ENCODE data around the gene MAPK1. TPM values are rescaled to one million over a fixed set of nuclear protein-coding genes. Genes with fewer than 3 reads are reported as not detected.
"Not testable (repeated sequence)": the region's sequence is repeated elsewhere in the genome, so short reads cannot be mapped to it uniquely, and the experiment has no call there.

MAPK1 gene
- total and polyA plus RNA-seq, 4 donors, result 87.7 to 183 (median 136) TPM

DNA sequence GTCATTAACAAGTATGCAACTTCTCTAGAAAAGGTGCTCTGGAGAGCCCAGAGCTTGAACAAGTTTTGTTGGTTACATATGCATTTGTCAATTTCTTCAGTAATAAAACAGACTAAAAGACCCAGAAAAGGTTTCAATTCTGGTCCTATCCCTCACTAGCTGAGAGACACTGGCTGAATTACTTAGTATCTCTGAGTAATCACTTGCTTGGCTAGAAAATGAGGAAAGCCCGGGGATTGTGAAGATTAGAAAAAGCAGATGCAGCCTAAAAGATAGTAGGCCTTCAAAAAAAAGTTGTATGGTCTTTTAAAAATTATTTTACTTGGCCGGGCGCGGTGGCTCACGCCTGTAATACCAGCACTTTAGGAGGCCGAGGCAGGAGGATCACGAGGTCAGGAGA lies 41.2 kb downstream of the MAPK1 start:
- H3K4me1 ChIP-seq (ENCODE audit: control insufficient read depth, insufficient read depth, low read length), result no peaks in the 10 kb centered on the region
- H3K36me3 ChIP-seq (ENCODE audit: control insufficient read depth, insufficient read depth, low read length), result no peaks in the 10 kb centered on the region
- H3K9me3 ChIP-seq (ENCODE audit: control insufficient read depth, insufficient read depth, low read length), result no peaks in the 10 kb centered on the region
- 100% methylated on average over 1 of the region's 7 CpGs for WGBS (ENCODE audit: insufficient coverage)
- H3K4me3 ChIP-seq (ENCODE audit: low read depth, low read length), result no peak overlapping the region
- DNase-seq (ENCODE audit: low read depth in 4 of 6, low spot score in 6 of 6), result no peak
- no peak overlapping the region for H3K27ac ChIP-seq (ENCODE audit: low read depth, low read length)
- H3K27me3 ChIP-seq (ENCODE audit: control insufficient read depth, insufficient read depth, low read length), result no peaks in the 10 kb centered on the region

DNA sequence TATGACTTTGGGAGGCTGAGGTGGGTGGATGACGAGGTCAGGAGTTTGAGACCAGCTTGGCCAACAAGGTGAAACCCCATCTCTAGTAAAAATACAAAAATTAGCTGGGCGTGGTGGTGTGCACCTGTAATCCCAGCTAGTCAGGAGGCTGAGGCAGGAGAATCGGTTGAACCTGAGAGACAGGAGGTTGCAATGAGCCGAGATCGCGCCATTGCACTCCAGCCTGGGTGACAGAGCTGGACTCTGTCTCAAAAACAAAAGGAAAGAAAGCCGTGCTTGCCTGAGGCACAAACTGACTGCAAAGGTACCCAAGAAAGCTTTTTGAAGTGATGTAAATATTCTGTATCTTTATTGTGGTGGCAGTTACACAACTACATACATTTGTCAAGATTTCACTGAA lies 42.5 kb downstream of the MAPK1 start:
- 100% methylated on average over 1 of the region's 7 CpGs for WGBS (ENCODE audit: insufficient coverage)
- not testable (repeated sequence) for H3K27ac ChIP-seq (ENCODE audit: low read depth, low read length); DNase-seq (ENCODE audit: low read depth in 4 of 6, low spot score in 6 of 6); H3K36me3 ChIP-seq (ENCODE audit: control insufficient read depth, insufficient read depth, low read length); H3K27me3 ChIP-seq (ENCODE audit: control insufficient read depth, insufficient read depth, low read length); H3K4me1 ChIP-seq (ENCODE audit: control insufficient read depth, insufficient read depth, low read length); H3K4me3 ChIP-seq (ENCODE audit: low read depth, low read length); H3K9me3 ChIP-seq (ENCODE audit: control insufficient read depth, insufficient read depth, low read length)

GRCh38 chr22:21824445-21824912 lies 43.0 kb downstream of the MAPK1 start:
- DNase-seq (ENCODE audit: low read depth in 4 of 6, low spot score in 6 of 6), result no peak
- no peak overlapping the region for H3K27ac ChIP-seq (ENCODE audit: low read depth, low read length)
- no peaks in the 10 kb centered on the region for H3K36me3 ChIP-seq (ENCODE audit: control insufficient read depth, insufficient read depth, low read length)
- no peak overlapping the region for H3K4me3 ChIP-seq (ENCODE audit: low read depth, low read length)
- H3K27me3 ChIP-seq (ENCODE audit: control insufficient read depth, insufficient read depth, low read length), result no peaks in the 10 kb centered on the region
- no CpG with 5 or more reads among the region's 1 CpG for WGBS (ENCODE audit: insufficient coverage)
- no peaks in the 10 kb centered on the region for H3K9me3 ChIP-seq (ENCODE audit: control insufficient read depth, insufficient read depth, low read length)
- no peaks in the 10 kb centered on the region for H3K4me1 ChIP-seq (ENCODE audit: control insufficient read depth, insufficient read depth, low read length)

- H3K36me3 ChIP-seq (ENCODE audit: control insufficient read depth, insufficient read depth, low read length), result no peaks in the 10 kb centered on the region
- H3K4me1 ChIP-seq (ENCODE audit: control insufficient read depth, insufficient read depth, low read length), result peaks cover 3% of the 10 kb centered on the region
- no peak overlapping the region for H3K27ac ChIP-seq (ENCODE audit: low read depth, low read length)
- H3K4me3 ChIP-seq (ENCODE audit: low read depth, low read length), result no peak overlapping the region
- 60% methylated on average over 2 of the region's 5 CpGs for whole genome bisulfite sequencing (ENCODE audit: insufficient coverage)
- no peak for DNase-seq (ENCODE audit: low read depth in 4 of 6, low spot score in 6 of 6)
- H3K9me3 ChIP-seq (ENCODE audit: control insufficient read depth, insufficient read depth, low read length), result no peaks in the 10 kb centered on the region
- H3K27me3 ChIP-seq (ENCODE audit: control insufficient read depth, insufficient read depth, low read length), result no peaks in the 10 kb centered on the region
Observed at GRCh38 chr22:21823740-21824444, 43.6 kb downstream of the MAPK1 start.

DNA sequence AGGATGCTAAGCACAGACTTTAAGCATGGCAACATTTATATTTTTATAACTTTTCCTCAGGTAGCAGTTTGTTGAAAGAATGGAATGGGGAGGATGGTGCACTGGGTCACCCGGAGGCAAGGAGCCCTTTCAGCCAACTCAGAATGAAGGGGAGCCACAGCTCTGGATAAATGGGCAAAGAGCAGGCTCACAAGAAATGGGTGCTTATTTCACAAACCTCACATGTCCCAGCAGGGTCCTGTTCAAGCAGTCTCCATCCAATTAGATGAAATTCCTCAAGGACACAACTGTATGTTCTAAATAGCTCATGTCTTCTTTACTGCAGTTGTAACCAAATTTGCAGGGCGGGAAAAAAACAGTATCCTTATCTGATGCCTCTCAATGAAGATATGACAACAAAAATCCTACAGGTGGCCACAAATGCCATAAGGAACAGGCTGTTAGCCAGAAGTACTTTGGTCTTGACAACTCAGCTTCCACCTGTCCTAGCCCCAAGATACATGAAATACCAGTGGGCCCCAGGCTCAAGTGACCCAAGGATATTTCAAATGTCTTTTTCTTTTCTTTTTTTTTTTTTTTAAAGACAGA lies 48.2 kb downstream of the MAPK1 start:
- WGBS (ENCODE audit: insufficient coverage), result 17% methylated on average over 1 of the region's 2 CpGs
- peaks cover 3% of the 10 kb centered on the region for H3K36me3 ChIP-seq (ENCODE audit: control insufficient read depth, insufficient read depth, low read length)
- H3K27ac ChIP-seq (ENCODE audit: low read depth, low read length), result no peak overlapping the region
- DNase-seq (ENCODE audit: low read depth in 4 of 6, low spot score in 6 of 6), result no peak
- H3K4me3 ChIP-seq (ENCODE audit: low read depth, low read length), result no peak overlapping the region
- no peaks in the 10 kb centered on the region for H3K27me3 ChIP-seq (ENCODE audit: control insufficient read depth, insufficient read depth, low read length)
- H3K9me3 ChIP-seq (ENCODE audit: control insufficient read depth, insufficient read depth, low read length), result no peaks in the 10 kb centered on the region
- peaks cover 6% of the 10 kb centered on the region for H3K4me1 ChIP-seq (ENCODE audit: control insufficient read depth, insufficient read depth, low read length)

GRCh38 chr22:21818487-21819182 lies 48.8 kb downstream of the MAPK1 start:
- 62% methylated on average over 7 of the region's 8 CpGs for WGBS (ENCODE audit: insufficient coverage)
- no peak for DNase-seq (ENCODE audit: low read depth in 4 of 6, low spot score in 6 of 6)
- H3K4me3 ChIP-seq (ENCODE audit: low read depth, low read length), result no peak overlapping the region
- H3K4me1 ChIP-seq (ENCODE audit: control insufficient read depth, insufficient read depth, low read length), result peaks cover 6% of the 10 kb centered on the region
- no peak overlapping the region for H3K27ac ChIP-seq (ENCODE audit: low read depth, low read length)
- H3K36me3 ChIP-seq (ENCODE audit: control insufficient read depth, insufficient read depth, low read length), result peaks cover 3% of the 10 kb centered on the region
- H3K27me3 ChIP-seq (ENCODE audit: control insufficient read depth, insufficient read depth, low read length), result no peaks in the 10 kb centered on the region
- no peaks in the 10 kb centered on the region for H3K9me3 ChIP-seq (ENCODE audit: control insufficient read depth, insufficient read depth, low read length)

DNA sequence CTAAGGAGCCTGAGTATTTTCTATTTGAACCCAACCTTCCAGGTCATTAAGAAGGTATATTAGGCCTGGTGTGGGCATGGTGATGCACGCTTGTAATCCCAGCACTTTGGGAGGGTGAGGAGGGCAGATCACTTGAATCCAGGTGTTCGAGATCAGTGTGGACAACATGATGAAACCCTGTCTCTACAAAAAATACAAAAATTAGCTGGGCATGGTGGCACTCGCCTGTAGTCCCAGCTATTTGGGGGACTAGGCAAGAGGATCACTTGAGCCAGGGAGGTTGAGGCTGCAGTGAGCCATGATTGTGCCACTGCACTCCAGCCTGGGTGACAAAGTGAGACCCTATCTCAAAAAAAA lies 50.0 kb downstream of the MAPK1 start:
- not testable (repeated sequence) for DNase-seq (ENCODE audit: low read depth in 4 of 6, low spot score in 6 of 6); H3K27ac ChIP-seq (ENCODE audit: low read depth, low read length); H3K9me3 ChIP-seq (ENCODE audit: control insufficient read depth, insufficient read depth, low read length); H3K27me3 ChIP-seq (ENCODE audit: control insufficient read depth, insufficient read depth, low read length); H3K4me3 ChIP-seq (ENCODE audit: low read depth, low read length); H3K36me3 ChIP-seq (ENCODE audit: control insufficient read depth, insufficient read depth, low read length); H3K4me1 ChIP-seq (ENCODE audit: control insufficient read depth, insufficient read depth, low read length)
- no CpG with 5 or more reads among the region's 3 CpGs for WGBS (ENCODE audit: insufficient coverage)

DNA sequence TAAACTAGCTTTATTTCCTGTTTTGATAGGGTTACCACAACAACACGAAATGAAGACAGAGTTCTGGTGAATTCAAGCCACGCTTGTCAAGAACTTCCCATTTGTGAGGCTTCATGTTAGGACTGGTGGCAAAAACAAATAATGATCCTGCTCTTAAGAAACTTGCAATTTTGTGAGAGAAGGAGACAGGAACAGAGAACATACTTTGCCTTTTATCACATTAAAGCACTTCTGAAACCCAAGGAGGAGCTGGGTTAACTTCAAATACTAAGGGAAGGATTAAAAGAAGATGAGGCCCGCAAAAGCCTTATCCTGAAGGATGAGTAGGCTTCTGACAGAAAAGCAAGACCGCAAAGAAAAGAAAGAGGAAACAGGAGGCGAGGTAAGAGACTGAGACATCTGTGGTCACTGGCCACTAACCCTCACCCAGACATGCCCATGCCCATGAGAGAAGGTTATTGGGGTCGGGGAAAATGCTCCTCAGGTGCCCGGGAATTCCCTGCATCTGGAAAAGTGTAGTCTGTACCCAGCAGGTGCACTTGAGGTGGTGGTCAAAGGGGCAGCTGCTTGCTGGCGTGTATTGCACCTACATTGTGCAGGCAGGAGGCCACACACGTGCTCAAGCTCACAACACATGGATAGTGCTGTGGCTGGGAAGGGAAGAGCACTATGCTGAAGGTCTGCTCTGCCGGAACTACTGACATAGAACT lies 50.5 kb downstream of the MAPK1 start:
- H3K9me3 ChIP-seq (ENCODE audit: control insufficient read depth, insufficient read depth, low read length), result no peaks in the 10 kb centered on the region
- peak in 2 of 6 donors; percentile 43 to 67 for DNase-seq (ENCODE audit: low read depth in 4 of 6, low spot score in 6 of 6)
- H3K27ac ChIP-seq (ENCODE audit: low read depth, low read length), result no peak overlapping the region
- peaks cover 6% of the 10 kb centered on the region for H3K4me1 ChIP-seq (ENCODE audit: control insufficient read depth, insufficient read depth, low read length)
- no peak overlapping the region for H3K4me3 ChIP-seq (ENCODE audit: low read depth, low read length)
- H3K27me3 ChIP-seq (ENCODE audit: control insufficient read depth, insufficient read depth, low read length), result no peaks in the 10 kb centered on the region
- H3K36me3 ChIP-seq (ENCODE audit: control insufficient read depth, insufficient read depth, low read length), result peaks cover 3% of the 10 kb centered on the region
- 47% methylated on average over 4 of the region's 10 CpGs for WGBS (ENCODE audit: insufficient coverage)

DNA sequence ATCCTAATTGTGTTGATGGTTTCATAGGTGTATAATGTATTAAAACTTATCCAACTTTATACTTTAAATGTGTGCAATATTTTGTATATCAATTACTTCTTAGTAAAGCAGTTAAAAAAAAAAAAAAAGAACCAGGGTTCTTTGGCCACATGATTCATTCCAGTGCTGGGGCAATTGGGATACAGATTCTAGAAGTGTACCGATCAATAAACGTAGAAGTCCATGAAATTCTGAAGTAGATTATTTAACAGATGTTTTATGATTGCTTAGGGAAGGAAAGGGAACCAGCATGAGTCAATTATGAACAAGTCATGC lies 51.0 kb downstream of the MAPK1 start:
- 33% methylated on average over 1 of the region's 2 CpGs for WGBS (ENCODE audit: insufficient coverage)
- Histone ChIP-seq H3K9me3 (ENCODE audit: control insufficient read depth, insufficient read depth, low read length) (no peaks in the 10 kb centered on the region), H3K27ac (ENCODE audit: low read depth, low read length) (no peak overlapping the region), H3K27me3 (ENCODE audit: control insufficient read depth, insufficient read depth, low read length) (no peaks in the 10 kb centered on the region), H3K4me1 (ENCODE audit: control insufficient read depth, insufficient read depth, low read length) (peaks cover 6% of the 10 kb centered on the region), H3K4me3 (ENCODE audit: low read depth, low read length) (no peak overlapping the region), H3K36me3 (ENCODE audit: control insufficient read depth, insufficient read depth, low read length) (peaks cover 3% of the 10 kb centered on the region)
- no peak for DNase-seq (ENCODE audit: low read depth in 4 of 6, low spot score in 6 of 6)
